ENCODE results near the gene SSRP1. TPM values are rescaled to one million over a fixed set of nuclear protein-coding genes. Genes with fewer than 3 reads are reported as not detected.
A peak's percentile ranks its signal among the peaks of the same experiment; 100 is the strongest.

Gene SSRP1
- total and polyA plus RNA-seq, 9 of the 15 experiments (the other 6 are each of a cell fraction or from before 2014, with no cell fraction given) = 91.1 to 416 (median 245) TPM

- no peak for TF ChIP-seq ZBTB49 (CRISPR knock-in tag; IDR thresholded peaks at IDR 0.05; ENCODE audit: borderline replicate concordance)
- no peak for TF ChIP-seq HNRNPUL1 (IDR thresholded peaks at IDR 0.05; ENCODE audit: low read length)
- TF ChIP-seq SNIP1 (IDR thresholded peaks at IDR 0.05; ENCODE audit: low read depth) = peak; percentile 78; the same call in 1 of the 2 replicates
- 0 out of 2 replicates have a peak, but pooled peaks have one; percentile 4 for TF ChIP-seq CBFA2T3 (IDR thresholded peaks at IDR 0.05)
- peak; percentile 96 for TF ChIP-seq RBFOX2 (IDR thresholded peaks at IDR 0.05; ENCODE audit: low read depth, low read length)
- TF ChIP-seq FUS (optimal IDR thresholded peaks at IDR 0.05; ENCODE audit: low read depth, low read length) = no peak
- no peak for TF ChIP-seq IFI16 (CRISPR knock-in tag; IDR thresholded peaks at IDR 0.05)
- peak; percentile 96 for TF ChIP-seq ATF4 (CRISPR knock-in tag; IDR thresholded peaks at IDR 0.05)
- TF ChIP-seq RBM39 (optimal IDR thresholded peaks at IDR 0.05; ENCODE audit: low read depth, low read length) = no peak
- no peak for TF ChIP-seq ZNF146 (CRISPR knock-in tag; IDR thresholded peaks at IDR 0.05; ENCODE audit: unreplicated experiment)
- no peak for TF ChIP-seq USF2 (CRISPR knock-in tag; IDR thresholded peaks at IDR 0.05)
- TF ChIP-seq ASH1L (IDR thresholded peaks at IDR 0.05; ENCODE audit: borderline replicate concordance, low read depth, partially characterized antibody) = no peak
- TF ChIP-seq AFF4 (CRISPR knock-in tag; IDR thresholded peaks at IDR 0.05) = peak; percentile 37; the same call in 1 of the 2 replicates
- peak; percentile 75 for TF ChIP-seq JUND (IDR thresholded peaks at IDR 0.05; ENCODE audit: borderline replicate concordance, low read depth, low read length)
- TF ChIP-seq JUND (tag; IDR thresholded peaks at IDR 0.05; ENCODE audit: borderline replicate concordance, low read depth, low read length) = peak; percentile 45; the same call in 1 of the 3 replicates
Observed at GRCh38 chr11:57324886-57325734, 10.6 kb downstream of the SSRP1 start, which contains the start of gene TNKS1BP1 (continued).

Data from K562 (cell line).